GM18511 (cell line): ENCODE measurements around the gene GPR4.

Source experiments
- ATAC-seq: cut with Tn5 transposase; IDR thresholded peaks from one replicate; pipeline ENCODE4 v1.9.1; 2021; ENCODE audit warnings: mild to moderate bottlenecking, moderate library complexity; ENCODE audit not compliant: unreplicated experiment

Gene GPR4

GRCh38 chr19:45556835-45557234 lies 45.2 kb downstream of the GPR4 start:
- ATAC-seq: no peak

- no peak for ATAC-seq
Observed at GRCh38 chr19:45554481-45554880, 47.5 kb downstream of the GPR4 start.

GRCh38 chr19:45553464-45553863 lies 48.5 kb downstream of the GPR4 start:
- no peak for ATAC-seq

- ATAC-seq: no peak
Observed at GRCh38 chr19:45547965-45548609, 53.9 kb downstream of the GPR4 start.

GRCh38 chr19:45547211-45547770 lies 54.7 kb downstream of the GPR4 start:
- no peak for ATAC-seq

GRCh38 chr19:45542234-45542668 lies 59.8 kb downstream of the GPR4 start:
- no peak for ATAC-seq
